ENCODE data around the gene GNPTAB.

The GNPTAB gene

DNA sequence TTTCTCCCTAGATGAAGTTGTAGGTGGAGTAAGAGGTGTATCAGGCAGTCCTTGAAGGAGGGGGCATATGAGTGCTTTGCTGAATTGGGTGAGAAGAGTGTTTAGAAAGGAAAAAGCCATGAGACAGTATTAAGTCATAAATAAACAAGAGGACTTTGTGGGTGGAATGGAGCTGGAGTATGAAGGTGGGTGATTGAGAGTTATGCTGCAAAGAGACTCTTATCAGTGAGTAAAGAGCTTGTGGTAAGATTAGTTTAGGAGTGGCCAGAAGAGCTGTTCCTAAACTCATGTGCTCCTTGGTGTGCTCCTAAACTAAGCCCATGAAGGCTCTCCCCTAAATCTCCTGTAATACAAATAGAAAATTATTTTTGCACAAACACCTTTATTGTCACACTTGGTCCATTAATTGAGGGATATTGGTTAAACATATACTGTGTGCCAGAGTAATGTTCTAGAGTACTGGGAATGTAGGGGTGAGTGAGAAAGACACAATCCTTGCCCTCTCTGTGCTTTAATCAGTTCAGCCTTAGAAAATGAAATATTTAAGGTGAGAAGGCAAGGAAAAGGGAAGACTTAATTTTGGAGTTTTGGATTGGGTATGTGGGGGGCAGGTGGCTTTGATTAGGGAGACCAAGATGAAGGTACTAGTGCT lies 123.5 kb downstream of the GNPTAB start:
- no peaks in the 10 kb centered on the region for H3K36me3 ChIP-seq (replicated peaks; ENCODE audit: low read depth, low read length)
- TF ChIP-seq, protein P1, sequence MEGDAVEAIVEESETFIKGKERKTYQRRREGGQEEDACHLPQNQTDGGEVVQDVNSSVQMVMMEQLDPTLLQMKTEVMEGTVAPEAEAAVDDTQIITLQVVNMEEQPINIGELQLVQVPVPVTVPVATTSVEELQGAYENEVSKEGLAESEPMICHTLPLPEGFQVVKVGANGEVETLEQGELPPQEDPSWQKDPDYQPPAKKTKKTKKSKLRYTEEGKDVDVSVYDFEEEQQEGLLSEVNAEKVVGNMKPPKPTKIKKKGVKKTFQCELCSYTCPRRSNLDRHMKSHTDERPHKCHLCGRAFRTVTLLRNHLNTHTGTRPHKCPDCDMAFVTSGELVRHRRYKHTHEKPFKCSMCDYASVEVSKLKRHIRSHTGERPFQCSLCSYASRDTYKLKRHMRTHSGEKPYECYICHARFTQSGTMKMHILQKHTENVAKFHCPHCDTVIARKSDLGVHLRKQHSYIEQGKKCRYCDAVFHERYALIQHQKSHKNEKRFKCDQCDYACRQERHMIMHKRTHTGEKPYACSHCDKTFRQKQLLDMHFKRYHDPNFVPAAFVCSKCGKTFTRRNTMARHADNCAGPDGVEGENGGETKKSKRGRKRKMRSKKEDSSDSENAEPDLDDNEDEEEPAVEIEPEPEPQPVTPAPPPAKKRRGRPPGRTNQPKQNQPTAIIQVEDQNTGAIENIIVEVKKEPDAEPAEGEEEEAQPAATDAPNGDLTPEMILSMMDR (IDR thresholded peaks at IDR 0.05; ENCODE audit: low read depth, low read length): no peak
- no peak for TF ChIP-seq EZH2phosphoT487 (IDR thresholded peaks at IDR 0.05; ENCODE audit: low read depth)
- no peaks in the 10 kb centered on the region for H4K20me1 ChIP-seq (ENCODE audit: insufficient read depth, low read length)
- H3K4me1 ChIP-seq (ENCODE audit: low read length): peaks cover 3% of the 10 kb centered on the region; the same call in 1 of the 2 replicates
- H3K9me3 ChIP-seq (ENCODE audit: insufficient read depth, low read length): no peaks in the 10 kb centered on the region
- H3K79me2 ChIP-seq (ENCODE audit: low read length): peaks cover 3% of the 10 kb centered on the region; the same call in 1 of the 2 replicates
- H3K4me3 ChIP-seq (ENCODE audit: low read length): no peak overlapping the region
- H3K9ac ChIP-seq (ENCODE audit: low read length): no peak overlapping the region
- no peak overlapping the region for H3K4me2 ChIP-seq (ENCODE audit: low read length)
- no peaks in the 10 kb centered on the region for H3K27me3 ChIP-seq (ENCODE audit: low read depth, low read length)
- H2AFZ ChIP-seq (ENCODE audit: low read depth, low read length): no peak overlapping the region
- no peak overlapping the region for H3K27ac ChIP-seq (ENCODE audit: low read length)

DNA sequence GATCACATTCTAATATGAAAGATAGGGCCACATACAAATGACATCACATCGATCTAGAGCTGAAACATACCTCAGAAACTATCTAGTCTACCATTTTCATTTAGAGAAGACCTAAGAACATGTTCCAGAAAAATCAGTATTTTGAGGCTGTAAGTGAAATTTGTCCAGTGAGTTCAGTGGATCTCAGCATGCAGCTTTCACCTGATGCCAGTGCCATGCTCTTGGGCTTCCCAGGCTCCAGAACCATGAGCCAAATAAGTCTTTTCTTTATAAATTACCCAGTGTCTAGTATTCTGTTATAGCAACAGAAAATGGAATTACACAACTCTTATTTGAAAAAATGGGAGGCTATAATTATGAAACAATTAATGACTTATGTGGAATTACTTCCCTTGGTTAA lies 124.4 kb downstream of the GNPTAB start:
- H3K9ac ChIP-seq (ENCODE audit: low read length): no peak overlapping the region
- H3K27me3 ChIP-seq (ENCODE audit: low read depth, low read length): no peaks in the 10 kb centered on the region
- H3K4me1 ChIP-seq (ENCODE audit: low read length): peaks cover 3% of the 10 kb centered on the region; the same call in 1 of the 2 replicates
- peaks cover 3% of the 10 kb centered on the region; the same call in 1 of the 2 replicates for H3K79me2 ChIP-seq (ENCODE audit: low read length)
- no peak overlapping the region for H2AFZ ChIP-seq (ENCODE audit: low read depth, low read length)
- H3K27ac ChIP-seq (ENCODE audit: low read length): no peak overlapping the region
- H3K9me3 ChIP-seq (ENCODE audit: insufficient read depth, low read length): no peaks in the 10 kb centered on the region
- no peaks in the 10 kb centered on the region for H3K36me3 ChIP-seq (replicated peaks; ENCODE audit: low read depth, low read length)
- no peaks in the 10 kb centered on the region for H4K20me1 ChIP-seq (ENCODE audit: insufficient read depth, low read length)
- no peak overlapping the region for H3K4me3 ChIP-seq (ENCODE audit: low read length)
- TF ChIP-seq, protein P1 (IDR thresholded peaks at IDR 0.05; ENCODE audit: low read depth, low read length): no peak
- no peak for TF ChIP-seq EZH2phosphoT487 (IDR thresholded peaks at IDR 0.05; ENCODE audit: low read depth)
- H3K4me2 ChIP-seq (ENCODE audit: low read length): no peak overlapping the region

DNA sequence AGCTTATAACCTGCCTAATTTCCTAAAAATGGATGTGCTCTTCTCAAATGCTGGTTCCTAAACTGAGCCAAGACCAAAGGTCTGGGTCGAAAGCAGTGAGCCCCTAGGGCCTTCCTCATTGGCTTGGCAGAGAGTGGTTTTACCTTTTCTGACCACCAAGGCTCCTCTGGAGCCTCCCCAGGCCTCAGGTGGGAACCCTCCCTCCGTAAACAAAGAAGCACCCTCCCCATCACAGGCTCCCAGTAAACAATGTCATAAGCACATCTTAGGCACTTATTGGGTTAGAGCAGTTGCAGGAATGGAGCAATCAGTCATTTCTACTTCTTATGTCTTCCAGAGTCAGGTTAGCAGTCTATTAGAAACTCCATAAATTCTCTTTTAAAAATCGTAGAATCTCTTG lies 127.3 kb downstream of the GNPTAB start:
- Histone ChIP-seq H3K4me1 (ENCODE audit: low read length) (peaks cover 3% of the 10 kb centered on the region; the same call in 1 of the 2 replicates), H4K20me1 (ENCODE audit: insufficient read depth, low read length) (no peaks in the 10 kb centered on the region), H3K9ac (ENCODE audit: low read length) (no peak overlapping the region), H3K4me2 (ENCODE audit: low read length) (no peak overlapping the region), H3K79me2 (ENCODE audit: low read length) (no peaks in the 10 kb centered on the region), H3K27ac (ENCODE audit: low read length) (no peak overlapping the region), H3K4me3 (ENCODE audit: low read length) (no peak overlapping the region), H3K27me3 (ENCODE audit: low read depth, low read length) (no peaks in the 10 kb centered on the region), H3K36me3 (replicated peaks; ENCODE audit: low read depth, low read length) (no peaks in the 10 kb centered on the region), H3K9me3 (ENCODE audit: insufficient read depth, low read length) (no peaks in the 10 kb centered on the region), H2AFZ (ENCODE audit: low read depth, low read length) (no peak overlapping the region)
- no peak for TF ChIP-seq EZH2phosphoT487 (IDR thresholded peaks at IDR 0.05; ENCODE audit: low read depth)
- TF ChIP-seq, protein P1 (IDR thresholded peaks at IDR 0.05; ENCODE audit: low read depth, low read length): no peak

DNA sequence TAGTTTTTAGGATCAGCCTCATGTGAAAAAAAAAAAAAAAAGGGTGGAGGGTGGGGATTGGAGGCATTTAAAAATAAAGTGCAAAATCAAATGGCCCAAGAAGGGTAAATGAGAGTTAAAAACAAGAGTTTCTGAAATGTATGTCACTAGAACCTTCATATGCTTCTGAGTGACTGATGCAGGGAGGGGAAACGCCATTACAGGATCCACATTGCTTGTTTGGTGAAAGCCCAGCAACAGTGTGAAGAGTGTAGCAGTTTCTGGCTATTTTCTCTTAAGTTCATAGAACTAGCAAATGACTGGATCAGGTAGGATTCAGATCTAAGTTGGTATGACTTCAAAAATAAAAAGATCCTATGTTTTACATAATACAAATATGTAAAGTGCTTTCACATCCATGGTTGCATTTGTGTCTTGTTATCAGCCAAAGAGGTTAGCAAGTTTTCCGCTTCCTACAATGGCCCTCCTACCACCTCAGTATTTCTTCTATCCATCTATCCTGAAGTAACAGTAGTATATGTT lies 130.4 kb downstream of the GNPTAB start:
- Histone ChIP-seq H3K27me3 (ENCODE audit: low read depth, low read length) (no peaks in the 10 kb centered on the region), H3K9ac (ENCODE audit: low read length) (no peak overlapping the region), H4K20me1 (ENCODE audit: insufficient read depth, low read length) (no peaks in the 10 kb centered on the region), H3K4me1 (ENCODE audit: low read length) (peaks cover 11% of the 10 kb centered on the region), H3K4me2 (ENCODE audit: low read length) (no peak overlapping the region), H2AFZ (ENCODE audit: low read depth, low read length) (no peak overlapping the region), H3K79me2 (ENCODE audit: low read length) (no peaks in the 10 kb centered on the region; the same call in 1 of the 2 replicates), H3K27ac (ENCODE audit: low read length) (no peak overlapping the region), H3K4me3 (ENCODE audit: low read length) (no peak overlapping the region), H3K9me3 (ENCODE audit: insufficient read depth, low read length) (no peaks in the 10 kb centered on the region), H3K36me3 (replicated peaks; ENCODE audit: low read depth, low read length) (no peaks in the 10 kb centered on the region)
- no peak for TF ChIP-seq EZH2phosphoT487 (IDR thresholded peaks at IDR 0.05; ENCODE audit: low read depth)
- TF ChIP-seq, protein P1 (IDR thresholded peaks at IDR 0.05; ENCODE audit: low read depth, low read length): no peak
